GM18517 (cell line): Measurements from ENCODE around the gene EPB41L4A.

ENCODE experiments used
- ATAC-seq: cut with Tn5 transposase; IDR thresholded peaks from one replicate; pipeline ENCODE4 v1.9.1; 2021; ENCODE audit warnings: mild to moderate bottlenecking, moderate library complexity; ENCODE audit not compliant: unreplicated experiment

Gene EPB41L4A

DNA sequence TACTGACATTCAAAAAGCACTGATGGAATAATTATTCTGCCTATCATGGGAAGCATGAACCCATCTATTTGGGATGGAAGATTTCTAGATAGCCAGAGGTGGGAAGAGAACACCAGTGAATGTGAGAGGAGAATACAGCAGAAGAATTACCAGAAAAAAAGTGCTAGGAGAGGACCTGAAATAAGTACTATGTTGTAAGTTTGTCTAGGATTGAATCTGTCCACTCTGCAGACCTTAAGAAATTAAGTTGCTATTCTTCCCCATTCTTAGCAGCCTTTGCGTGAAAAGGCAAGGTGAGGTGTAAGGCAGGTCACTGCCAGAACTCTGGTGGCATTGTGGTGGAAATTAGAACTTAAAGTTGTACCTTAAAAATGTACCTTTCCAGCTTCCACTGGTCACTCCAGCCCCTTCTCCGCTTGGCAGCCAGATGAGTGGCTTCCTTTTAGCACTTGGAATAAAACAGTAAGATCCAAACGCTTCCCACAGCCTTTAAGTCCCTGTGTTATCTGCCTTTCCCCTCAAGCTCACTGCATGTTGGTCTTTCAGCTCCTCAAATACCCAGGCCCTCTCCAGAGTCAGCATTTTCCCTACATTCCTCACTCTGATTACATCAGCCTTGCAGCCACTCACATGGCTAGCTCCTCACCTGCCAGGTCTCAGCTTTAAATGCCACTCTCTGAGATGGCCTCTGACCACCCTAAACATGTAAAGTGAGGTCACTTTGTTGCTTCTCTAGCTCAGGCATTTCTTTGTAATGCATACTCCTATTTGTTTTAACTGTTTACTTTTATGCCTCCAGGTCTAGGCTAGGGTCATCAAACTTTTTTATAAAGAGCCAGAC, 253.0 kb downstream of the EPB41L4A start:
- ATAC-seq: no peak

DNA sequence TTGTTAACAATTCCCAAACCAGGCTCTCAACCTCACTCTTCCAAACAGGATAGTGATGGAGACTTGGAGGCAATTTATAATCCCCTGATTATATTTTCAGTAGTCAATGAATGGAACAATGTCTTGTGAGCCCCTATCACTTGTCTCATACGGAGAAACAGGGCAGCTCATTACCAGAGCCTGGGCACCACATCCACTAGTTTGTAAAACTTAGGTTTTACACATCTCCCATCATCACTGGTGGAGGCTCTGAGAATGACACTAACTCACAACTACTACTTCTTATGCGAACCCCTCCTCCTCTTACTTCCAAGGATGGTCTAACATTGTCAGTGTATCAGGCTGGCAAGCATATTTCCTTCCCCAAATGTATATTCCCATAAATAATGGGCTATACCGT, 253.7 kb downstream of the EPB41L4A start:
- no peak for ATAC-seq

DNA sequence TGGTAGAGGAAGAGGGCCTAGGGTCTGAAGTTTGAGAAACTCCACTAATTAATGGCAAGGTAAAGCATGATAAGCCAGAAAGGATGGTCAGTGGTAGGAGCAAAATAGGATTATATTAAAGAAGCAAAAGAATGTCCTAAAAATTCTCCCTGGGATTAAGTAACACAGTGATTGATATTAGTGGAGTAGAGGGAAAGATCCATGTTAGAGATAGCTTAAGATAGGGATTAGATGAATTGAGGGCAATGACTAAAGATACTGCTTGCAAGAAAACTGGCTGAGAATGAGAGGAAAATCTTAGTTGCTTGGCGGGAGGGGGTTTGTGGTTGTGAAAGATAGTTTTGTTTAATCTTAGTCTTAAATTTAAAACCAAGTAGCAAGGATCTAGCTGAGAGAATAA, 255.6 kb downstream of the EPB41L4A start:
- no peak for ATAC-seq

DNA sequence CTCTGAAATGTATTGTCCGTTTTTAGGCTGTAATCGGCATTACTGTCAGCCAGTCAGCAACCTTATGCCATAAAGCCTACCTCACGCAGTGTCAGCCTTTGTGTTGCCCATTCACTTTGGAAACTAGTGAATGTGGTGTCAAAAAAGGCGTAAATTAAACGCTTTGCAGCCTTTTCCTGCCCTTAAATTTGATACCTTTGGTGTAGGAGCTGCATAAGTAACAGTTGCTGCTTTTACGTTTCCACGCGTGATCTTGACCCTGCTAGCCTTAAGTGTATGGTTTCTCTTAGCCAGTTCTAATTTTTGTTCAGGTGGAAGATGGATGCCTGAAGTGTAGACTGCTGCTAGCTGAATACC, 257.7 kb downstream of the EPB41L4A start:
- ATAC-seq: no peak

DNA sequence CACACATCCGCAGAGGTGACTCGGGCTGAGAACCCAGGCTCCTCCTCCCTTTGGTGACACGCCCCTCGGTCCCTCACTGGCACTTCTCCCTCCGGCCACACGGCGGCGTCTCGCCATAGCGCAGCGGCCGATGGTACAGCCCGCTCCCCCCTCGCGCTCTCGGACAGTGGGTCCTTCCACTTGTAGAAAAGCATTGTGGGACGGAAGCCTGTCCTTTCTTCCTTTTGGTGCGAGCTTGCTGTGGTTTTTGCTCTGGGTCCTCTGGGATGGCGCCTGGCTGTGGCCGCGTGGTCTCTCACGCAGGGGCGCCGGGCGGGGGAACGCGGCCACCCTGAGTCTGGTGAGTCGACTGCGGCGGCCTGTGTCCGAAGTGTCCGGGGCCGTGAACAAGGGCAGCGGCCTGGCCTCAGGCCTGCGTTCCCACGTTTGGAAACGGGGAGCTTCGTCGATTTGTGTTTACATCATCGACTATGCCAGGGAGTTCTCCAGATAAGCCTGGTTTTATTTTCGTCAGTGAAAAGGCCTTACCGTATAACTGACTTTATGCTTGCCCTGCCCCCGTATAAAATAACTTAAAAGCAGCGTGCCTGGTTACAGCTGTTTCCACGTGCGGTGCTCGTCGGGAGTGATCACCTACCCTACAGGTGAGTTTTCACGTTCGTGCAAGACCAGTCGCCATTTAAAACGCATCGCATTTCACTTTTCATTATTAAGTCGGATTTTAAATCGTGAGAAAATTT, 258.3 kb downstream of the EPB41L4A start:
- peak; percentile 90 for ATAC-seq

DNA sequence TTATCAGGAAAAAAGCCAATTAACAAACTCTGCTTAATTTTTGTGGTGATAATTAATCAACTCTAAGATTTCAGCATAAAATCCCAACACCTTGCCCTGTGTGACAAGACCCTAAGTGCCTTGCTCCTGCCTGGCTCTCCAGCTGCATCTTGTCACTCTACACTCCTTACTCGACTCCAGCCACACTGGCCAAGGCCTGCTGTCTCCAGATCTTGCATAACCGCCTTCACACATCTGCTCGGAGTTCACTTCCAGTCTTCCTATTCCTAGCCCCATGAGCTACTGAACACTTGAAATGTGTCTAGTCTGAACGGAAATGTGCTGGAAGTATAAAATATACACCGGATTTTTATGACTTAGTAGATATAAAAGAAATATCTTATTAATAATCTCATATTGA, 259.6 kb downstream of the EPB41L4A start:
- ATAC-seq: no peak

DNA sequence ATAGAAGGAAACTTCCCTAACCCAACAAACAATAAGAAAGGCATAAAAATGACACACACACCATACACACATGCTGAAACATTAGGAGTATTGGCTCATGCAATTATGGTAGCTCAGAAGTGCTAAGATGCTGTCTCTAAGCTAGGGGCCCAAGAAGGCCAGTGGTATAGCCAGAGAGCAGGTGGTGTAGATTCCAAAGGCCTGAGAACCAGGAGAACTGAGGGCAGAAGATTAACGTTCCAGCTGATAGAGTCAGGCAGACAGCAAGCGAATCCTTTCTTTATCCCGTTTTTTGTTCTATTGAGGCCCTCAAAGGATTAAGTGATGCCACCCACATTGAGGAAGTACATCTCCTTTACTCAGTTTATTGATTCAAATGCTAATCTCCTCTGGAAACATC, 262.9 kb downstream of the EPB41L4A start:
- ATAC-seq: no peak

DNA sequence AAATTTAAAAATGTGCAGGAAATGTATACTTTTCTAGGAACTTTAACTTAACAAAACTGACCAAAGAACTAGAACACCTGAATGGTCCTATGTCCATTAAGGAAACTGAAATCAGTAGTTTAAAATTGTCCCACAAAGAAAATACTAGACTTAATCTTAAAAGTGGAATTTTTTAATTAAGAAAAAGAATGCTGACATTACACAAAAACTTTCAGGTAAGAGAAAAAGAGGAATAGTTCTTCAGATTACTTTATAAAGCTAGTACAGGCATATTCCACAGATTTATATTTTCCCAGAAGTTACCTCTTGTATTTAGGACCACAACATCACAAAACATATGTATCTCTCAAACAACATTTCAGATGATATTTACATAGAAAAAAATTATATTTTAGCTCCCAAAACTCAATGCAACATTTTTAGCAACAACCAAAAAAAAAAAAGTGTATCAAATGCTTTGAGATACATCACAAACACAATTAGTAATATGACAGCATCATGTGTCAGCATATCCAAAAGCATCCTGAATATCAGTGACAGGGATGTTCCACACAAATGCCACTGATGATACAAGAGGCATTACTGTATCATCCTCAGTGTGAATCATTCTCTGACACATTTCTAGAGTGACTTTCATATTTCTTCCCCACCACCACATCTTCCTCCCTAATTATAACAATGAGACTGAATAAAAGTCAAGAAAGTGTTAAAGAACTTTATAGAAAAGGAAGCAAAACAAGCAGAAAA, 264.0 kb downstream of the EPB41L4A start:
- no peak for ATAC-seq

DNA sequence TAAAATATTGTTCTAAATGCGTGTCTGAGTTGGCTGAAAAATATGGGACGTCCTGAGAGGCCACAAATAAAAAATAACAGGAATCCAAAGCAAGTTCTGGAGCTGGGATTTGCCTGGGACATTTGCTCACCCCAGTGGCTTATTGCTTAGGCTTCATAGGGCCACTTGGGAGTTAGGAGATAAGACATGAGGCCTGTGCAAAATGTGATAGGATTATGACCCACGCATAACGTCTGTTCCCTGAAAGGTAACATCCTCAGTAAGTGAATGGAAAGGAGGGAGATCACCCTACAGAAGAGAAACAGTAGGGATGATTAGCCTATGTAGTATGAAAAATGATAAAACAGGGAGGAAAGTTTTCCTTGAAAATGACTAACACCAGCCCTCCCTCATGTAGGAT, 269.4 kb downstream of the EPB41L4A start:
- no peak for ATAC-seq

DNA sequence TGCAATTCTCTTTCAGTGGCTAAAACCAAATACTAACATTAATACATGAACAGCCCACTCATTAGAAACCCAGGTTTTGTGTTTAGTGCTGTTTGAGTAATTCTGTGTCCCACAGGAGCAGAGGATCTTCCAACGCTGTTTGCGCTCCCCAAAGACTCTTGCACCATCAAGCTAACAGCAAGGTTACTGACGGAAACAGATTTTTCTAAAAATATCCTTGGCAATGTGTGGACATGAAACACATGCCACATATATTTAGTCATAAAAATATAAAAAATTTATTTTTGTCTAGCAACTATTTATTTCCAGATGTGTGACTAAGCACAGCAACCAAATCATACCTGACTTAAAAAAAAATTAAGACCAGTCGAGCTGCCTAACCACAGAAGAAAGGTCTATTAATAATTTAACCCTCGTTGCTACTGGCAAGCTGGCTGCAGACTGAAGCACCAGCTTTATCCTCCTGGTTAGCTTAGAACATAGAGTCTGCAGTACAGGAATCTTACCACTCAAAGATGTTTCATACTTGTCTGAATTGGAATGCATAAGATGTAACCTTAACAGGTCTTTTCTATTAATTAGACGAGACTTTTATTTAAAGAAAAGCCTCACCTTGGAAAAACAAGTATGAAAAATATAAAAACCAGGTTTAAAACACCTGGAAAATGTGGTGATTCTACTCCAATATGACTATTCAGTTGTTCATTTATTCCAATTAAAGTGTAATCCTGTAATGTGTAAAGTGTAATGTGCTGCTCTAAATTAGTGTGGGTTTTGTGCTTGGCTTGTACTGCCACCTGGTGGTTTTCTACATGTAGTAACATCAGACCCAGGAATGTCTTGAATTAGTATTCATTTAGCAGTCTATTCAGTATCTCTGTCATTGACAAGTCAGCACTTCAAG, 272.5 kb downstream of the EPB41L4A start:
- peak; percentile 84 for ATAC-seq

DNA sequence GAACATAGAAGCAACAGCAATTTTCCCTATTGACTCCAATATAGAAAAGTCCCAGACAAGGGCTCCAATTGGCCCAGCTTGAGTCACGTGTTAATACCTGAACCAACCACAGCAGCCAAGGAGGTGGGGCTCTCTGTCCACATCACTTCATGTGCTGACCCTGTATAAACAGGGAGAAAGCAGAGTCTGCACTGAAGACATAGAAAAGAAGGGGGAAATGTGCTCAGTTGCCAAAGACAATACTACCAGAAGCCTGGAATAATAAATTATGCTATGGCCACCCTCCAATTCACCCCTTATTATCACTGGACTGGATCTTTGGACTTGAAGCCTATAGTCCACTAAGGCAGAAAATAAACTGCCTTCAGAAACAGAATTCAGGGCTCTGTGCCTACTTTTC, 275.4 kb downstream of the EPB41L4A start:
- ATAC-seq: no peak

DNA sequence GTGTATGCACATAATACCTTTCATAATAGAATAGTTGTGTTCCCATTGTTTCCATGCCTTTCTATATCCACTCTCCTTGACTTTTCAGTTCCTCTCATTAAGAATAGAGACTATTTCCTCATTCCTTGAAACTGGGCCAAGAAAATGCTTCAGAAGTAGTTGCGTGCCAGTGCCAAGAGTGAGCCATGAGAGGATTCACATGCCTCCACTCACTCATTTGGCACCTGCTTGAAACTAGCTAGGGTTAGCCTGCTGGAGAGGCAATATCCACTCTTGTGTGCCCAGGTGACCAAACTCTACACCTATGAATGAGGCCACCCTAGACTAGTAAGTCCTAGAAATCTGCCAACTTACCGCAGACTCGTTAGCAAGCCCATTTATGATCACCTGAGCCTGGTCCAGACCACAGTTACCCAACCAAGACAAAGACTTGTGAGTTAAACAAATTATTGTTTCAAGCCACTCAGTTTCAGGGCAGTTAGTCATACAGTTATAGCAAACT, 276.3 kb downstream of the EPB41L4A start:
- ATAC-seq: no peak

DNA sequence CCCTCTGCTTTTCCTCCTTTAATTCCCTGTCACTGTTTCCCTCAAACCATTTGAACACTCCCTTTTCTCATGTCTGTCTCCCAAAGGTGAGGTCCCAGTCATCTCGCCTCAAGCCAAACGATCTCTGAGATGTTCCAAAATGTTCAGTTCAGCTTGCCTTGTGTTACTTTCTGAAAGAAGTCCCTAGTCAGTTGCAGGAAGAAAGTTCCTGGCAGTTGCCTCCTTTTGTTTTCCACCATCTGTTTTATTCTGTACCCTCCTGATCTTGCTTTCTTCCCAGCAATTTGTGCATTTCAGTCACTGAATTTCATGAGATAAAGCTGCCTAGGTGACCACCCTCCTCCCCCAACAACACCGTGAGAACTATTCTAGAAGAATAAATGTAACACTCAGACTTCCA, 277.5 kb downstream of the EPB41L4A start:
- no peak for ATAC-seq

DNA sequence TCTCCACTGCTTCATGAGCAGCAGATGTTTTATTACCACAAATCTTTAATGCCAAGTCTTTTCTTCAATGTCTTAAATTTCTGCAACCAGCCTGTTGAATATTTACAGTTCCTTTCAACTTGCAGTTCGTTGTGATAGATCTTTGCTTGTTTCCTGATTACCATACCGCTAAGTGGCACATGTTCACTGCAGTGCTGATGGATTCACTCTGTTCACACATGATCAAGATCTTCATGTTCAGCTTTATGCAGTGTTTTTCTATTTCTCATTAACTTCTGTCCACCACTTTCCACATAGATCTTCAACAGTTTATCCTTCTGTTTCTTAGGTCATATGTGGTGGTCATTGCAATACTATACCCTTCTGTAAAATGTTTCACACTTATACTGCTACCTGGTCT, 280.6 kb downstream of the EPB41L4A start:
- ATAC-seq: no peak

DNA sequence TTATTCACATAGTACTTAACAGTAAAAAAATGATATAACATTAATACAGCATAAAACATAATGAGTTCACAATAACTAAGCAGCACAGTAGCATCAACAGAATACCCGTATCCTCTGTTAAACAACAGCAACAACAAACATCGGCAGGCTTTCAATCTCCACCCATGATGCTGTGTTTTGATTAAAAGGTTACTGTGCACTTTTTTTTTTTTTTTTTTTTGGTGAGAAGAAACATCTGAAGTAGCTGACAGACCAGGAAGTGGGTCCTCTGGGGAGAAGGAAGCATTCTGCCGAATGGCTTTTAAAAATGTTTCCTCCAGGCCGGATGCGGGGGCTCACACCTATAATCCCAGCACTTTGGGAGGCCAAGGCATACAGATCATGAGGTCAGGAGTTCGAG, 282.3 kb downstream of the EPB41L4A start:
- no peak for ATAC-seq

DNA sequence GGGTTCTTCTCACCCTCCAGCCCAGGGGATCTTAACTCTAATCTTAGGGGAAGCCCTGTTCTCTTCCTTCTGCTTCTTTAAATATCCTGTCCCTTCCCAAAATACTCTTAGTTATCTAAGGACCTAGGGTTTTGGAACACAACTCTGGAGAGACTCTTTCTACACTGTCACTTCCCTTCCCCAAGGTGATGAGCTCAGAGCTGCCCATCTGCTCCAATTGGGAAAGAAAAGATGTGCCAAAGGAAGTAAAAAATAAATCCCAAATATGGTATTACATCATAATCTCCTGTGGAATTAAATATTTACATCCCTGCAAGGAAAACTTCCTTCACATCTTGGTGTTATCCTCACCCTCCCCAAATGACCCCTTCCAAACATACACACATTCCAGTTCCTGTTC, 291.2 kb downstream of the EPB41L4A start:
- no peak for ATAC-seq

DNA sequence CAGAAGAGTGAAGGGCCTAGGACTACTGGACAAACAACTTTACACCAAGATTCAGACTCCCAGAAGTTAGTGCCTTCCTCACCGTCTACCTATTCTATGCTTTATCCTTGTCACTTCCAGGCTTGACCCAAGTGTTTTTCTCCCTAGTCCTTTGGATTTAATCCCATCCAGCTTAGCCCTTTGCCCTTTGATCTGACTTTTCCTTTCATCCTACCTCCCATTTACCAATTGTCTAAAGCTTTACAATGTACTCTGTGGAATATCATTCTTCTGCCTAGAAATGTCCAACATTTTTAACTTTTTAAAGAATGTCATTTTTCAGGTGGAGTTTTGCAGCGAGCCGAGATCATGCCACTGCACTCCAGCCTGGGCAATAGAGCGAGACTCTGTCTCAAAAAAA, 292.1 kb downstream of the EPB41L4A start:
- no peak for ATAC-seq

DNA sequence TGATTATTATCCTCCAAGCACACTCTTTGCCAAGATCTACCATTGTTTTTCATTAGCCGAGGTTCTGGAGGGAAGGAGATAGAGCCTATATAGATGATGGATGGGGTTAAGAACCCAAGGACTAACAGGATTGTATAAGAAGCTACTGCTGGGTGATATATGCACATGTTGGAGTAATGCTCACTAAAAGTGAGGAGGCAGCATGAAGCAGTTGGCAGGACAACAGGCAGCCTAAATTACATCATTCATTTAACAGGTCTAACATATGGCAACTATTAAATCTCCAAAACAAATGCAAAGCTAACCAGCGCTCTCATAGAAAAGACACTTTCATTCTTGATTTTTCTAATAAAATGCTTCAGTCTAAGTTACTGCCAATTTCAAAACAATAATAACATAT, 293.2 kb downstream of the EPB41L4A start:
- ATAC-seq: no peak

DNA sequence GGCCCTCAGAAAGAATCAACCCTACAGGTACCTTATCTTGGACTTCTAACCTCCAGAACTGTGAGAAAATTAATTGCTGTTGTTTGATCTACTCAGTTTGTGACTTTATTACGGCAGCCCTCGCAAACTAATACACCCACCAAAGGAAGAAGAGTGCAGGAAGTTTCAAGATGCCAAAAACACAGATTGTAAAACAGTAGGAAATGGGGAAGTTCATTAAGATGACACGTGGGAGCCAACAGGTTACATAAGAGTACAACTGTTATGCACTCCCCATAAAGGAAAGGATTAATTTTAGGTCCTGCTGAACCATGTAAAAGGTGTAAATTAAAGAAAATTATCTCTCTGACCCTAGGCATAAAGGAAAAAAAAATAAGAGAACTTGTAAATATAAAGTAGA, 294.3 kb downstream of the EPB41L4A start:
- no peak for ATAC-seq

DNA sequence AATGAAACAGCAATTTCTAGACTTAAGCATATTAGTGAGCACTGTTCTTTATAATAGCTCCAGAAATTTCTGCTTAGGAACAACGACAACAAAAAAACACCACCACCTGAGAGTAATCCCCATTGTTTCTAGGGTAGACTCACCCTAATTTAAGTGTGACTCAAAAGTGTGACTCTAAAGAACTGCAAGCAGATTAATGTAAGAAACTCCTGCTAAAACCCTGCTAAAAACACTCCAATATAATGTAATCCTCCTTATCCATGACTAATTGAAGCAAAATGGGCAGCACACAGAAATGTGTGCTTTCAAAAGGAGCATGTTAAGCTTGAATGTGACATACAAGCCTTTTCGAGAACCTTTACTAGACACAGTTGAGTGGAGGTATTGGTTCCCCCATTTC, 296.0 kb downstream of the EPB41L4A start:
- ATAC-seq: no peak

DNA sequence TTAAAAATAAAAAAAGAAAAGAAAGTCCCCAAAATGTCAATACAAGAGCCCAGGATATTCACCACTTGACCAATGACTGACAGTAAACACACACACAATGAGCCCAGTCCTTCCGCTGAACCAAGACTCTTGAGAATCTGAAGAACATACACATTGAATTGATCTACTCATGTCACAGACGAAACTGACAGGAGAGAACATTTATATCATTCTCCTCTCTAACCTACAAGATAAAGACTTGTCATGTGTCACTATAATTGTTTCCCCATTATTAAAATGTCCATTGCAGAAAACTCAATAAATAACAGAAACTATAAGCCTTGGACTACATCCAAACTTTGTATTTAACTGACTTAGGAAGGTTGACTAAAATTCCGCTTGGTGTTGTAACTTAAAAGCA, 296.7 kb downstream of the EPB41L4A start:
- no peak for ATAC-seq
